ENCODE results near the gene SLC35B3. TPM values are rescaled to one million over a fixed set of nuclear protein-coding genes. Genes with fewer than 3 reads are reported as not detected.

SLC35B3 gene
- total and polyA plus RNA-seq, 2 of the 8 experiments (the other 6 are each of a cell fraction or from before 2014, with no cell fraction given), result 5.5 to 9.8 TPM

DNA sequence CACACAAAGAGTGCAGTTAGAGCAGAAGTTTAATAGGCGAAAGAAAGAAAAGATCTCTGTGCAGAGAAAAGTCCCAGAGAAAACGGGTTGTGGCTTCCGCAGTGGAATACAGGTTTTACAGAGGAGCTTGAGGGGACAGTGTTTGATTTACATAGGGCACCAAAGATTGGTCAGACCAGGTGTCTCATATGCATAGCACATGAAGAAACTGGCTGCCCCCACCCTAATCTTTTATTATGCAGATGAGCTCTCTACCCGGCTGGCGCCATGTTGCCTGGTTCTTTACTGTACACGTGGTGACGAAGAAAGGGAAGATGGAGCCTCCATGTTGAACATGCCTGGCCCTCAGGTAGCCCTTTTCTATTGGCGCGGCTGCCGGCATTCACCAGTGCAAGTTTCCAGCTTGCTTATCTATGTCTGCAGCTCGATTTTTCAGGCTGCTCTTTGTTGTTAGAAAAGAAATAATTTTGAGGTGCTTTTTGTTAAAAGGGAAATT lies 47.4 kb downstream of the SLC35B3 start:
- H4K91ac ChIP-seq (replicated peaks; ENCODE audit: insufficient read length, low read length), result no peak overlapping the region
- no peaks in the 10 kb centered on the region for H3K79me1 ChIP-seq (ENCODE audit: low read depth, low read length)
- H3K23ac ChIP-seq (ENCODE audit: insufficient read length), result no peak overlapping the region
- H3K4me1 ChIP-seq (replicated peaks in 1 of 4; ENCODE audit: control insufficient read depth in 3 of 4, insufficient read depth in 4 of 4, low read length in 3 of 4), result peaks cover 0 to 8% (median 4%) of the 10 kb centered on the region in 4 experiments; a peak in 3 of 7 replicates
- H3K9ac ChIP-seq (replicated peaks in 1 of 4; ENCODE audit: extremely low read depth in 1 of 4, low read depth in 3 of 4, low read length in 3 of 4), result no peak overlapping the region
- FAIRE-seq (no peak), DNase-seq (ENCODE audit: low read depth in 1 of 2, low spot score in 2 of 2) (no peak)
- no peaks in the 10 kb centered on the region for H3K9me3 ChIP-seq (ENCODE audit: insufficient read depth in 2 of 2, low read depth in 1 of 2, low read length in 1 of 2)
- no peak overlapping the region for H4K8ac ChIP-seq (ENCODE audit: extremely low read depth, insufficient read depth, low read length)
- no peak overlapping the region for H2BK20ac ChIP-seq (ENCODE audit: low read length)
- H3K27ac ChIP-seq (ENCODE audit: low read depth, low read length), result no peak overlapping the region
- no peak overlapping the region for H3K18ac ChIP-seq (ENCODE audit: extremely low read depth, low read length)
- no peak overlapping the region for H2BK15ac ChIP-seq (ENCODE audit: low read length)
- H4K20me1 ChIP-seq (replicated peaks in 1 of 2; ENCODE audit: control insufficient read depth in 1 of 2, insufficient read depth in 2 of 2, low read length in 2 of 2), result no peaks in the 10 kb centered on the region
- peak overlapping the region; percentile 24; the same call in 1 of the 2 replicates for H2AFZ ChIP-seq (ENCODE audit: low read length)
- no peak overlapping the region for H2AK5ac ChIP-seq (ENCODE audit: low read depth, low read length)
- no peaks in the 10 kb centered on the region for H3K23me2 ChIP-seq (ENCODE audit: low read depth, low read length)
- no peak for TF ChIP-seq SP4 (IDR thresholded peaks at IDR 0.05; ENCODE audit: low read length)
- no peak overlapping the region for H2BK120ac ChIP-seq (replicated peaks; ENCODE audit: low read depth, low read length)
- H2BK5ac ChIP-seq (ENCODE audit: low read depth, low read length), result no peak overlapping the region
- H3K4ac ChIP-seq (replicated peaks; ENCODE audit: insufficient read length, low read depth, low read length), result no peak overlapping the region
- ChIA-PET CTCF (ENCODE audit: partially characterized antibody) (interaction anchor here (0.9 to 2.5 kb wide), 2 partner anchors 26 to 257 kb away, joined by 3 to 7 read pairs; no protein-coding TSS in a partner anchor), POLR2A (ENCODE audit: partially characterized antibody) (no interaction called here)
- 94% methylated on average over 11 of the region's 11 CpGs; no CpG with 5 or more reads in 1 of the 2 experiments for WGBS, 2 experiments (ENCODE audit: extremely low coverage in 1 of 2, insufficient coverage in 1 of 2, insufficient read length in 1 of 2, insufficient replicate concordance in 2 of 2, low coverage in 1 of 2, low lambda C conversion rate in 2 of 2, missing lambda C conversion rate in 1 of 2)
- H2BK12ac ChIP-seq (ENCODE audit: low read depth, low read length), result no peak overlapping the region
- H3K4me2 ChIP-seq (ENCODE audit: insufficient read depth in 1 of 2, low read depth in 2 of 2, low read length in 2 of 2), result no peak overlapping the region
- no peak overlapping the region for H3K56ac ChIP-seq (replicated peaks; ENCODE audit: insufficient read length, low read depth, low read length)
- H3K79me2 ChIP-seq (ENCODE audit: control insufficient read depth in 1 of 2, insufficient read depth in 2 of 2, low read length in 2 of 2), result no peaks in the 10 kb centered on the region
- H4K5ac ChIP-seq (ENCODE audit: insufficient read length, low read depth, low read length), result no peak overlapping the region
- no peak overlapping the region for H3K14ac ChIP-seq (ENCODE audit: insufficient read length)
- no peaks in the 10 kb centered on the region for H3K36me3 ChIP-seq (ENCODE audit: control insufficient read depth in 2 of 4, insufficient read depth in 4 of 4, low read length in 3 of 4)
- H3K27me3 ChIP-seq (replicated peaks in 1 of 4; ENCODE audit: control insufficient read depth in 3 of 4, extremely low read depth in 1 of 4, insufficient read depth in 3 of 4, low read length in 3 of 4), result no peaks in the 10 kb centered on the region
- H3K4me3 ChIP-seq (ENCODE audit: extremely low read depth in 1 of 4, insufficient read depth in 2 of 4, low read depth in 3 of 4, low read length in 4 of 4), result no peak overlapping the region

Data from H1 (cell line).